HEK293T (cell line): ENCODE data around the gene POFUT1.
A peak's percentile ranks its signal among the peaks of the same experiment; 100 is the strongest.
"Not testable (repeated sequence)": the region's sequence is repeated elsewhere in the genome, so short reads cannot be mapped to it uniquely, and the experiment has no call there.

Experiments used
- CTCF ChIA-PET: fragments of 350-600 bp; formaldehyde crosslinking; extraction: SDS; loops from one replicate; lab custom pipeline; 2021; ENCODE audit warnings: antibody characterized with exemption, inconsistent platforms; lab: Yijun Ruan, JAX
- POLR2A ChIA-PET: fragments of 350-600 bp; formaldehyde crosslinking; extraction: SDS; loops from one replicate; lab custom pipeline; 2020; ENCODE audit warnings: antibody characterized with exemption, inconsistent platforms; lab: Yijun Ruan, JAX
- DNase-seq: peaks from one replicate; pipeline ENCODE4 v3.0.0; 2012; ENCODE audit warnings: mixed read lengths; ENCODE audit errors: extremely low spot score
- ARNT ChIP-seq: fragments of 450-650 bp; IDR thresholded peaks from 2 replicates; pipeline ENCODE4 v1.6.1; 2017; ENCODE audit warnings: mild to moderate bottlenecking
- BHLHE40 ChIP-seq: fragments of 450-650 bp; IDR thresholded peaks from 2 replicates; pipeline ENCODE4 v1.6.1; 2016; ENCODE audit warnings: mild to moderate bottlenecking, moderate library complexity, borderline replicate concordance
- CTBP1 ChIP-seq: fragments of 450-650 bp; IDR thresholded peaks from 2 replicates; pipeline ENCODE4 v1.6.1; 2016; ENCODE audit warnings: borderline replicate concordance
- ELF4 ChIP-seq: fragments of 450-650 bp; IDR thresholded peaks from 2 replicates; pipeline ENCODE4 v1.6.1; 2017; ENCODE audit warnings: antibody characterized with exemption
- FOXA1 ChIP-seq: fragments of 450-650 bp; IDR thresholded peaks from 2 replicates; pipeline ENCODE4 v1.6.1; 2016; ENCODE audit warnings: mild to moderate bottlenecking
- FOXK2 ChIP-seq: fragments of 450-650 bp; IDR thresholded peaks from 2 replicates; pipeline ENCODE4 v1.6.1; 2016; ENCODE audit warnings: mild to moderate bottlenecking
- FOXM1 ChIP-seq: fragments of 450-650 bp; IDR thresholded peaks from 2 replicates; pipeline ENCODE4 v1.6.1; 2017; ENCODE audit warnings: mild to moderate bottlenecking, borderline replicate concordance
- HDGF ChIP-seq: fragments of 450-650 bp; IDR thresholded peaks from 2 replicates; pipeline ENCODE4 v1.6.1; 2017; ENCODE audit warnings: antibody characterized with exemption, borderline replicate concordance
- L3MBTL2 ChIP-seq: fragments of 450-650 bp; conservative IDR thresholded peaks from 2 replicates; pipeline ENCODE4 v1.6.1; 2016; ENCODE audit warnings: mild to moderate bottlenecking
- LEF1 ChIP-seq: fragments of 450-650 bp; IDR thresholded peaks from 2 replicates; pipeline ENCODE4 v1.6.1; 2017; ENCODE audit warnings: mild to moderate bottlenecking, borderline replicate concordance
- NFRKB ChIP-seq: fragments of 450-650 bp; IDR thresholded peaks from 2 replicates; pipeline ENCODE4 v1.6.1; 2016; ENCODE audit warnings: mild to moderate bottlenecking, moderate library complexity
- SP1 ChIP-seq: fragments of 450-650 bp; IDR thresholded peaks from 2 replicates; pipeline ENCODE4 v1.6.1; 2017
- SUZ12 ChIP-seq: fragments of 450-650 bp; IDR thresholded peaks from 2 replicates; pipeline ENCODE4 v1.6.1; 2016; ENCODE audit warnings: mild to moderate bottlenecking
- TARDBP ChIP-seq: fragments of 450-650 bp; IDR thresholded peaks from 2 replicates; pipeline ENCODE4 v1.6.1; 2016
- ZNF384 ChIP-seq: fragments of 450-650 bp; IDR thresholded peaks from 2 replicates; pipeline ENCODE4 v1.6.1; 2016
- TF ChIP-seq, protein P1 (sequence below): fragments of 450-650 bp; IDR thresholded peaks from 2 replicates; pipeline ENCODE4 v1.6.1; 2016

POFUT1 gene

DNA sequence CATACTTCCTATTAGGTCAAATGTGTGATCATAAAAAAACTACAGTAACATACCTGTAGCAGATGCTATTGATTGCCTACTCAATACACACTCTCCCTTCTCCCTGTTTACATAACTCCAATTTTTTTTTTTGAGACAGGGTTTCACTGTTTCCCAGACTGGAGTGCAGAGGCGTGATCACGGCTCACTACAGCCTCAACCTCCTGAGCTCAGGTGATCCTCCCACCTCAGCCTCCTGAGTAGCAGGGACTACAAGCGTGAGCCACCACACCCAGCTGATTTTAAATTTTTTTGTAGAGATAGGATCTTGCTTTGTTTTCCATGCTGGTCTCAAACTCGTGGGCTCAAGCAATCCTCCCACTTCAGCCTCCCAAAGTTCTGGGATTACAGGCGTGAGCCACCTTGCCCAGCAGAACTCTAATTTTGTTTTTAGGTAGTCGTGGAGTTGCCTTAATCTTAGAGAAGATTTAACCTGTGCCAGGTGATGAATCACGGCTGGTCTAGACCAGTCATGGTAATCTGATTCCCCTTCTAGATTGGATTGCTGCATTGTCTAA lies 55.8 kb downstream of the POFUT1 start:
- CTCF ChIA-PET, result no interaction called here
- TF ChIP-seq FOXK2 (no peak), SP1 (no peak), HDGF (no peak), BHLHE40 (no peak), TARDBP (no peak), SUZ12 (no peak)
- DNase-seq, result no peak
- POLR2A ChIA-PET, result no interaction called here

DNA sequence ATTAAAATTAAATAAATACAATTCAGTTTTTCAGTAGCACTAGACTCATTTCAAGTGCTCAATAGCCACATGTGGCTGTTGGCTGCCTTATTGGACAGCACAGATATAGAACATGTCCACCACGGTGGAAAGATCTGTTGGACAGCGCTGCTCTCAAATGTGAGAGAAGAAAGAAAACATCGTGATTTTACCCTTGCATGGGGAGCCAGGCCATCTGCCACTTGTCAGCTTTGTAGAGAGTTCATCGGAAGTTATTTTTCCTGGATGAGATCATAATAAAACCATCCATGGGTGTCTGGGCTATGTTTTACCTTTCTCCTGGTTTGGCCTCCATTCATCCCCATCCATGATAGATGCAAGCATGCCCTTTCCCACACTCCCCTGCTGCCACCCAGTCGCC lies 63.9 kb downstream of the POFUT1 start:
- no peak for DNase-seq
- ChIA-PET POLR2A (no interaction called here), CTCF (interaction anchor here (0.6 to 0.7 kb wide), 2 partner anchors 12 to 66 kb away, joined by 3 read pairs; no protein-coding TSS in a partner anchor)
- TF ChIP-seq, protein P1, sequence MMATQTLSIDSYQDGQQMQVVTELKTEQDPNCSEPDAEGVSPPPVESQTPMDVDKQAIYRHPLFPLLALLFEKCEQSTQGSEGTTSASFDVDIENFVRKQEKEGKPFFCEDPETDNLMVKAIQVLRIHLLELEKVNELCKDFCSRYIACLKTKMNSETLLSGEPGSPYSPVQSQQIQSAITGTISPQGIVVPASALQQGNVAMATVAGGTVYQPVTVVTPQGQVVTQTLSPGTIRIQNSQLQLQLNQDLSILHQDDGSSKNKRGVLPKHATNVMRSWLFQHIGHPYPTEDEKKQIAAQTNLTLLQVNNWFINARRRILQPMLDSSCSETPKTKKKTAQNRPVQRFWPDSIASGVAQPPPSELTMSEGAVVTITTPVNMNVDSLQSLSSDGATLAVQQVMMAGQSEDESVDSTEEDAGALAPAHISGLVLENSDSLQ, result no peak
- TF ChIP-seq FOXK2, result no peak
- no peak for TF ChIP-seq HDGF
- no peak for TF ChIP-seq ELF4

DNA sequence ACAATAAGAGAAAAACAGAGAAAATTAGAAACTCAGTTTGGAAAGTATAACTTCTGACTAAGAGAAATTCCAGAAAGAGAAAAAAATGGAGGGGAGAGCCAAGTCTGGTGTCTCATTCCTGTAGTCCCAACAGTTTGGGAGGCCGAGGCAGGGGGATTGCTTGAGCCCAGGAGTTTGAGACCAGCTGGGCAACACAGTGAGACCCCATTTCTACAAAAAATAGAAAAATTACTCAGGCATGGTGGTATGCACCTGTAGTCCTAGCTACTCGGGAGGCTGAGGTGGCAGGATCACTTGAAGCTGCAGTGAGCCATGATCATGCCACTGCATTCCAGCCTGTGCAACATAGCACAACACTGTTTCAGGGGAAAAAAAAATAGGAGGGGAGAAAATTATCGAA lies 66.7 kb downstream of the POFUT1 start:
- no peak for DNase-seq
- POLR2A ChIA-PET, result no interaction called here
- TF ChIP-seq FOXK2 (no peak), NFRKB (no peak), HDGF (no peak), BHLHE40 (no peak), SP1 (no peak), SUZ12 (no peak), L3MBTL2 (no peak), ZNF384 (no peak), CTBP1 (no peak), TARDBP (no peak), ARNT (no peak)
- CTCF ChIA-PET, result no interaction called here

DNA sequence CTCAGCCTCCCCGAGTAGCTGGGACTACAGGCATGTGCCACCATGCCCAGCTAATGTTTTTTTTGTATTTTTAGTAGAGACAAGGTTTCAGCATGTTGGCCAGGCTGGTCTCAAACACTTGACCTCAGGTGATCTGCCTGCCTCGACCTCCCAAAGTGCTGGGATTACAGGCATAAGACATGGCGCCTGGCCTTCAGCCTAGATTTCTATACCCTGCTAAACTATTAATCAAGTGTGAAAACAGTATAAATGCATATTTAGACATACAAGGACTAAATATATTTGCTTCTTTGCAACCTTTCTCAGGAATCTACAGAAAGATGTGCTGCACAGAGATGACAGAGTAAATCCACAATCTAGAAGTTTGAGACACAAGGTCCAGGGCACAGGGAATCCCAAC lies 67.5 kb downstream of the POFUT1 start:
- CTCF ChIA-PET, DNase-seq, POLR2A ChIA-PET: not testable (repeated sequence)

DNA sequence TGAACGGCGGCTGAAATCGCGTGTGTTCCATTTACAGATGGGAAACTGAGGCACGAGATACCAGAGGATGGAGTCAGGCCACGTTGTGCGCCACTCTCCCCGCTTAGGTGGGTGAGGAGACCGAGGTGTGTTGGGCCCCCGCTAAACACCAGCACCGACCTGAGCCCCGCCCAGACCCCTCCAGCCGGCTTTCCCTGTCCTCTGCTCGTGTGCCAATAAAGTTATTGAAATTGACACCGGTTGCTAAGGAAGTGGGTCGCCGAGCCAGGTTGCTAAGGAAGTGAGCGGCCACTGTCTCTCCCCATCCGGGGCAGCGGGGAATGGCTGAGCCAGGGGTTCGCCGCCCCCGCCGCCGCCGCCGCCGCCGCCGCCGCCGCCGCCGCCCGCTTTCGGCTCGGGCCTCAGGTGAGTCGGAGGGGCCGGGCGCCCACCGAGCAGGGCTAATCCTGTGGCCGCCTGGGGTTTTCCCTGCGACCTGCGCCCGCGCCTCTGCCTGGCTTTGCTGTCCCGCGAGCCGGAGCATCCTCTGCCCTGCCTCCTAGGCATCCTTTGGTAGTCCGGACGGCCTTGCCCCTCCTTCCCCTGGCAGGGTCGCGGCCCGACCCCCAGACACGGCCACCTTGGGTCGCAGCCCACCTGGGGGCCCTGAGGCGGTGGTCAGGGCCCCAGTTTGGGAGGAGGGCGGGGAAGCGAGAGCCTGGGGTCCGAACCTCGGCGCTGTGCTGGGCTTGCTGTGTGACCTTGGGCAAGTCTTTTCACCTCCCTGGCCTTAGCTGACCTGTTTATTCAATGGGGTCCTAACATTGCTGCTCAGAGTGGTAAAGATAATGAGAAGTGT lies 69.9 kb downstream of the POFUT1 start, which contains the start of gene KIF3B:
Gene KIF3B, plus strand, starts transcription at position 291 of the 838 bp plus-strand sequence. CDS start 32,127 bp downstream, outside the sequence.
- CTCF ChIA-PET, result interaction anchor here (0.6 kb wide), 1 partner anchor 423 kb away, joined by 3 read pairs; no protein-coding TSS in a partner anchor
- TF ChIP-seq ELF4 (peak; percentile 74), FOXM1 (peak; percentile 46; the same call in 1 of the 2 replicates), ARNT (0 out of 2 replicates have a peak, but pooled peaks have one; percentile 27), LEF1 (no peak)
- POLR2A ChIA-PET, result interaction anchor here (1.4 kb wide), 1 partner anchor 11 kb away, joined by 3 read pairs; no protein-coding TSS in a partner anchor
- peak; percentile 94 for DNase-seq

DNA sequence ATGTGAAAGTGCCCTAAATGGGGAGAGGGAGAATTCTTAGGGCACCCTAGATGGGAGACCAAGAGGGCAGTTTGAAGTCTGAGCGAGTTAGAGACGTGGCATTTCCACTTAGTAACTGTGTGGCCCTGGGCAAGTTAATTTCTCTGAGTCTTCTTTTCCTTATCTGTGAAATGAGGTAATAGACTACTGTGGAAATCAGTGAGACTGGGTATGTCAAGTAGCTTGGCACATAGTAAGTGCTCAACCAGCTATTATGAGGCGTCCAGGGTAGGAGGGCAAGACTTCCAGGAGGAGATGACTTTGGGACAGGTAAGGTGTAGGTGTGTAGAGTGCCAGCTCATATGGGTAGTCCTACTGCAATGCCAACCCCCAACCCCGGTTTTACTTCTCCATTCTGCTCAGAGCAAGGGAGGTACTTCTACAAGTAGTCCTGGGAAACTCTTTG lies 70.5 kb downstream of the POFUT1 start:
- no peak for DNase-seq
- CTCF ChIA-PET, result interaction anchor here (0.6 kb wide), 1 partner anchor 424 kb away, joined by 3 read pairs; no protein-coding TSS in a partner anchor
- POLR2A ChIA-PET, result no interaction called here
- TF ChIP-seq NFRKB, result no peak
- no peak for TF ChIP-seq SP1
- TF ChIP-seq LEF1, result no peak
- TF ChIP-seq BHLHE40, result no peak
- TF ChIP-seq, protein P1, result no peak
- no peak for TF ChIP-seq CTBP1
- TF ChIP-seq FOXM1, result no peak
- no peak for TF ChIP-seq ARNT
- TF ChIP-seq FOXK2, result no peak
- no peak for TF ChIP-seq SUZ12
- no peak for TF ChIP-seq ZNF384
- TF ChIP-seq L3MBTL2, result no peak
- no peak for TF ChIP-seq TARDBP
- TF ChIP-seq FOXA1, result no peak
- TF ChIP-seq HDGF, result no peak
- no peak for TF ChIP-seq ELF4

DNA sequence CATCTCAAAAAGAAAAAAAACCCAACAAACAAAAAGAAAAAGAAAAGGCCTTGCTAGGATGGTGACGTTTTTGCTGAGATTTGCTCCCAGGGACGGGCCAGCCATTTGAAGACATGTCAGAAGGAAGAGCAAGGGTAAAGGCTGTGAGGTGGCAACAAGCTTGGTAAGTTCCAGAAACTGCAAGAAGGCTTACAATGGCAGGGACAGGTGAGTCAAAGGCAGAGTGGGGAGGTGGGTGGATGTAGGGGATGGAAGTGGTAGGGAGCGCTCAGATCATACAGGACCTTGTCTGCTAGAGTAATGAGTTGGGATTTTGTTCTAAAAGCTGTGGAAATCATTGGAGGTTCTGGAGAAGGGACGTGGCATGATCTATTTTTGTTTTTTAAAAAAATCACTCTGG lies 74.0 kb downstream of the POFUT1 start:
- CTCF ChIA-PET, result no interaction called here

More for the DNA sequence above, 74.0 kb downstream of the POFUT1 start:
- no peak for DNase-seq
- POLR2A ChIA-PET, result no interaction called here
- TF ChIP-seq, protein P1, result no peak
